ENCODE data around the gene OTUD4. TPM values are rescaled to one million over a fixed set of nuclear protein-coding genes. Genes with fewer than 3 reads are reported as not detected.

The OTUD4 gene
- total and polyA plus RNA-seq, 9 of the 15 experiments (the other 6 are each of a cell fraction or from before 2014, with no cell fraction given) = 4.2 to 29.0 (median 24.8) TPM

GRCh38 chr4:145168581-145169187, 11.7 kb downstream of the OTUD4 start:
- 90% methylated on average over 2 of the region's 2 CpGs for WGBS (ENCODE audit: insufficient coverage, low coverage, missing lambda C conversion rate)
- intact Hi-C loops (cut with micrococcal nuclease) = no loop called here
- peaks cover 74% of the 10 kb centered on the region for H3K36me3 ChIP-seq (ENCODE audit: control insufficient read depth, insufficient read depth, low read length)

GRCh38 chr4:145167887-145168286, 12.5 kb downstream of the OTUD4 start:
- peaks cover 72% of the 10 kb centered on the region for H3K36me3 ChIP-seq (ENCODE audit: control insufficient read depth, insufficient read depth, low read length)
- CTCF ChIA-PET (ENCODE audit: low intra/inter-chr PET ratio) = no interaction called here
- no peak for FAIRE-seq
- 89% methylated on average over 2 of the region's 2 CpGs for WGBS (ENCODE audit: insufficient coverage, low coverage, missing lambda C conversion rate)
- H3K27ac ChIP-seq (ENCODE audit: extremely low read depth, low read depth, low read length) = no peak overlapping the region
- intact Hi-C loops (cut with micrococcal nuclease) (no loop called here), in situ Hi-C loops (cut with MboI) (no loop called here)
- no peaks in the 10 kb centered on the region for H3K9me1 ChIP-seq (ENCODE audit: control insufficient read depth, insufficient read depth, low read length)
- H3K4me2 ChIP-seq (ENCODE audit: insufficient read depth, low read length) = no peak overlapping the region
- peaks cover 44% of the 10 kb centered on the region; the same call in 2 of the 3 replicates for H3K79me2 ChIP-seq (ENCODE audit: control insufficient read depth, insufficient read depth, low read length)
- POLR2A ChIA-PET = interaction anchor here (2.1 kb wide), 1 partner anchor 10 kb away, joined by 9 read pairs; no protein-coding TSS in a partner anchor
- no peaks in the 10 kb centered on the region for H3K9me3 ChIP-seq (replicated peaks; ENCODE audit: control insufficient read depth, insufficient read depth, low read depth, low read length)
- H3K4me1 ChIP-seq (replicated peaks in 1 of 2; ENCODE audit: control insufficient read depth in 2 of 2, insufficient read depth in 2 of 2, low read length in 2 of 2) = no peaks in the 10 kb centered on the region
- no TSS peak for BruUV-seq (replicated peaks)
- no peak for DNase-seq (ENCODE audit: extremely low read depth in 1 of 4, low spot score in 3 of 4)
- H4K20me1 ChIP-seq (replicated peaks; ENCODE audit: control insufficient read depth, insufficient read depth, low read length) = no peaks in the 10 kb centered on the region
- TF ChIP-seq C11orf30 (IDR thresholded peaks at IDR 0.05; ENCODE audit: low read depth) = peak; percentile 93
- peak; percentile 87 for TF ChIP-seq MAFF (IDR thresholded peaks at IDR 0.05; ENCODE audit: low read length)
- TF ChIP-seq MAFG (tag; conservative IDR thresholded peaks at IDR 0.05) = peak; percentile 89
- TF ChIP-seq ZNF316 (IDR thresholded peaks at IDR 0.05) = peak; percentile 98
- no peak for TF ChIP-seq TEAD2 (tag; IDR thresholded peaks at IDR 0.05)
- peak; percentile 91 for TF ChIP-seq MAFK (IDR thresholded peaks at IDR 0.05; ENCODE audit: low read length)
- no peak overlapping the region for H2AFZ ChIP-seq (ENCODE audit: low read depth, low read length)
- no peaks in the 10 kb centered on the region for H3K27me3 ChIP-seq (ENCODE audit: control insufficient read depth in 2 of 2, insufficient read depth in 2 of 2, low read length in 2 of 2)
- H3K4me3 ChIP-seq = no peak overlapping the region
- ATAC-seq = no peak
- no peak overlapping the region for H3K9ac ChIP-seq (ENCODE audit: insufficient read depth in 1 of 2, low read depth in 2 of 2, low read length in 2 of 2)

More at GRCh38 chr4:145168581-145169187, 11.7 kb downstream of the OTUD4 start:
- no peaks in the 10 kb centered on the region for H3K4me1 ChIP-seq (replicated peaks in 1 of 2; ENCODE audit: control insufficient read depth in 2 of 2, insufficient read depth in 2 of 2, low read length in 2 of 2)
- no peak overlapping the region for H3K4me2 ChIP-seq (ENCODE audit: insufficient read depth, low read length)
- H3K27me3 ChIP-seq (ENCODE audit: control insufficient read depth in 2 of 2, insufficient read depth in 2 of 2, low read length in 2 of 2) = no peaks in the 10 kb centered on the region
- no peaks in the 10 kb centered on the region for H4K20me1 ChIP-seq (replicated peaks; ENCODE audit: control insufficient read depth, insufficient read depth, low read length)
- no peak overlapping the region for H3K27ac ChIP-seq (ENCODE audit: extremely low read depth, low read depth, low read length)
- no peak overlapping the region for H3K4me3 ChIP-seq
- in situ Hi-C loops (cut with MboI) = no loop called here
- ChIA-PET CTCF (ENCODE audit: low intra/inter-chr PET ratio) (no interaction called here), POLR2A (interaction anchor here (2.1 kb wide), 1 partner anchor 9 kb away, joined by 9 read pairs; no protein-coding TSS in a partner anchor)
- H3K9me1 ChIP-seq (ENCODE audit: control insufficient read depth, insufficient read depth, low read length) = no peaks in the 10 kb centered on the region
- no TSS peak for BruUV-seq (replicated peaks)
- no peak overlapping the region for H3K9ac ChIP-seq (ENCODE audit: insufficient read depth in 1 of 2, low read depth in 2 of 2, low read length in 2 of 2)
- no peak overlapping the region for H2AFZ ChIP-seq (ENCODE audit: low read depth, low read length)
- TF ChIP-seq MAFG (tag; conservative IDR thresholded peaks at IDR 0.05) (peak; percentile 30), ZNF3 (CRISPR knock-in tag; IDR thresholded peaks at IDR 0.05) (no peak), ZNF316 (IDR thresholded peaks at IDR 0.05) (peak; percentile 53; the same call in 1 of the 2 replicates)
- FAIRE-seq (no peak), DNase-seq (ENCODE audit: extremely low read depth in 1 of 4, low spot score in 3 of 4) (no peak), ATAC-seq (no peak)
- no peaks in the 10 kb centered on the region for H3K9me3 ChIP-seq (replicated peaks; ENCODE audit: control insufficient read depth, insufficient read depth, low read depth, low read length)
- H3K79me2 ChIP-seq (ENCODE audit: control insufficient read depth, insufficient read depth, low read length) = peaks cover 50% of the 10 kb centered on the region

Data from K562 (cell line).